ENCODE data around the gene SLC23A1.
"Not testable (repeated sequence)": the region's sequence is repeated elsewhere in the genome, so short reads cannot be mapped to it uniquely, and the experiment has no call there.

SLC23A1 gene

GRCh38 chr5:139383275-139383992 is at the start of gene SLC23A1:
Gene SLC23A1, minus strand, starts transcription at chr5:139383297. Its CDS starts 44 bp downstream, at chr5:139383253.
- DNase-seq = no peak

DNA sequence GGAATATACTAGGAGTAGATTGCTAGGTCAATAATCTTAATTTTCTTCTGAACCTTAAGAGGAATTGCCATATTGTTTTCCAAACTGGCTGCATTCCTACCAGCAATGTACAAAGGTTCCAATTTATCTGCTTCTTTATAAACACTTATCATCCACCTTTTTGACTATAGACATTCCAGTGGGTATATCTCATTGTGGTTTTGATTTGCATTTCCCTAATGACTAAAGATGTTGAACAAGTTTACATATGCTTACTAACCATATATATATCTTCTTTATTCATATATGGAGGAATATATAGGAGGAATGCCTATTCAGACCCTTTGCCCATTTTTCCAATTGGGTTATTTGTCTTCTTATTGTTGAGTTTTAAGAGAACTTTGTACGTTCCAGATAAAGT is 48.6 kb upstream of the SLC23A1 start:
- no peak for DNase-seq

- no peak for DNase-seq
Measured at GRCh38 chr5:139430015-139430414, 46.9 kb upstream of the SLC23A1 start.

GRCh38 chr5:139426203-139426885 is 43.2 kb upstream of the SLC23A1 start:
- DNase-seq = no peak

DNA sequence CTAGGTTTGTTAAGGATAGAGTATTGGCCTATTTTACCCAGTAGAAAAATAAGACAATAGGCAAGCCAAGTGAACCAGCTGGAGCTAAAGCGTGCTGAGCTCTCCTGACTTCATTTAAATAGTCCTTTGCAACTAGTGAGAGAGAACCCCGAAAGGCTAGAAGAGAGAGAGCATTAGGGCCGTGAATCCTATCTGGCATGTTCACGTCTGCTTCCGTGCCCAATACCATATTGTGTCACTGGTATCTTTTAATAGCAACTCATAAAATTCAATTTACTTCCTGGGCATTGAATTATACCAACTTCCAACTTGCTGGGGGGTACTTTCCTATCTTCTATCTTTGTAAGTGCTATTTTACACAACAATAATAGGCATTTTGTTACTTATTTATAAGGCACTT is 42.4 kb upstream of the SLC23A1 start:
- no peak for DNase-seq

DNA sequence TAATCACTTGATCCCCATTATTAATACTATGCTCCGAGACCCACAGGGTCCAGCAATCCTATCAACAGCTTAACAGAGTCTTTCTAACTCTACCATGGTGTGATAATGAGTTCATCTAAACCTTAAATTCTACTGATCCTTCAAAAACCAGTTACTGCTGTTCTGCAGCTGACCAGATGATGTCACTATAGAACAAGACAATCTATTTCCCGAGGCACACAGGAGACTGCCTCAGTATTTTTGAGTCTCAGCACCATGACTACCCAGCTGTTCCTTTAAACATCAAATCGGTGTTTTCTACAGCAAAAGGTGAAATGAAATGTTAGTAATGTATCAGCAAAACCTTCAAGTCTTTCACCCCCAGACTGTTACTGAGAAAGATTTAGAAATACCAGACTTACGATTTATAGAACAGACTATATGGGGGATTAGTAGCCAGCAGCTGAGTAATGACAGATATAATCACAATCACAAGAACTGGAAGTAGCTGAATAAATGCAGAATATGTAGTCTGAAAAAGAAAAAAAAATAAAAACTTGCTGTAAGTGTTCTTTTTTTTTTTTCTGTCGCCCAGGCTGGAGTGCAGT is 39.3 kb upstream of the SLC23A1 start:
- DNase-seq = peak; percentile 48 to 75

GRCh38 chr5:139419226-139420192 is 36.4 kb upstream of the SLC23A1 start:
- no peak for DNase-seq

- no peak for DNase-seq
Measured at GRCh38 chr5:139418793-139419192, 35.7 kb upstream of the SLC23A1 start.

GRCh38 chr5:139417214-139417613 is 34.1 kb upstream of the SLC23A1 start:
- DNase-seq = no peak

GRCh38 chr5:139416651-139417050 is 33.6 kb upstream of the SLC23A1 start:
- no peak for DNase-seq

DNA sequence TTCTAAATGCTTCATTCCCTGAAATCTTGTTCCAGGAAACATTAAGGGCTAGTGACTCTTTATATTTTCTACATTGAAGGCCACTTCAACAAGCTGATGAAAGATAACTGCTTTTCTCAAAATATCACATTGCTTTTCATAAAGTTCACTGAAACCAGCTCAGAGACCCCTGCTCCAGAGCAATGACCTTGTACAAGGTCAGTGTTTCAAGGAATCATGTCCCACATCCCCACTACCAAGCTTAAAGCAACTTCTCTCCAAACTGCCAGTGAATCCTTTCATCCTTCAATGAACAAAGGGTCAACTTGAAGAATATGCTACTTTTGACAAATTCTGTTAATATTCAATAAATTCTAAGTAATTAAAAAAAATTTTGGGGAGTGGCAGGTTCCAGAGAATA is 32.8 kb upstream of the SLC23A1 start:
- DNase-seq = no peak

DNA sequence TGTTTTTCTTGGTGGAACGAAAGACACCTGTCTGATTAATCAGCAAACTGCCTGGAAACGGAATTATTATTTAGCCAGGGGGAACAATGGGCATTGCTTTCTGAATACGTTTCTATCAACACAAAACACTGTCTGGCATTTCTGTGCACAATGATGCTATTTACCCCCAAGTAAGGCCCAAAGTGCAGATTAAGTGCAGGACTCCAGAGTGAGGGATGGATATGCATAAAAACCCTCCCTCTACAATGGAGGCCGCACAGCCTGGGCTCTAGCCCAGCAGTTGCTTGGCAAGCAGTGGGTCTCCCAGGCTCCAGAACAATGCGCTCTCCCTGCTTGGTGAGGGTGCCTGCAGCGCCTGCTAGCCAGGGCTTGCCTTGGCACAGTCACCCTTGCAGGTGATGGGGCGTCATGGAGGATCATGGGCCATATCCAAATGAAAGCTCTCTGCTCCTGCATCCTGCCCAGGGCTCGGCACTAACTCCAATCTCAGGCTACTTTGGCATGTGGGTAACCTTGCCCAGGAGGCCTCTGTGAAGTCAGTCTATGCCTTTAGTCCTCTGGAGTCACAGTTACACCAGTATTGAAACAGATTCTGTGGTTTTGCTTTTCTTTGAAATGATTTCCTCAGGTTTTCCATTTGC is 32.2 kb upstream of the SLC23A1 start:
- peak in 1 of 2 experiments; percentile 18 for DNase-seq

DNA sequence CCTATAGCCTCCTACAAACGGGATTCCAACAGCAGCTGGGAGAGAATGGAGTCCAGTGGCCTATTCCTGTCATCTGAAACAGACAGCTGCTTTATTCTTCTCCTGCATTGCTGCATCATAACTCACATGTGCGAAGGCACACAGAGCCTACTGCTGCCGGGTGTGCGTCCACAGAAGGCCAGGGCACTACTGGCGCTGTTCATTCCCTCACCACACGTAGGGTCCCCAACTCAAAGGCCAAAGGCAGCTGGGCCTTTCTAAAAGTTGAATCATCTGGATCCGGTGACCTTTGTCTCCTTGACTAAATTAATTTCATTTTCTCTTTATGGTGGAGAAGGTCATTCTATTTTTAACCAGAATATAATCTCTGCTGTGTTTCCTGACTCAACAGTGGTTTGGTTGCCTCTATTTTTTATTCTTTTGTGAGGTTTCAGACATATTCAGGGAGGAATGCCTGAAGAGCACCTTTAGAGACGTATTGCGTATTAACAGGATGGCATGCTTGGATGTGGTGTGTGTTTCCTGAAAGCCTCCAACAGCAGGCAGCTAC is 31.6 kb upstream of the SLC23A1 start:
- DNase-seq = peak; percentile 23 to 39

- no peak for DNase-seq
Measured at GRCh38 chr5:139413963-139414362, 30.9 kb upstream of the SLC23A1 start.

GRCh38 chr5:139413153-139413552 is 30.1 kb upstream of the SLC23A1 start:
- DNase-seq = no peak

DNA sequence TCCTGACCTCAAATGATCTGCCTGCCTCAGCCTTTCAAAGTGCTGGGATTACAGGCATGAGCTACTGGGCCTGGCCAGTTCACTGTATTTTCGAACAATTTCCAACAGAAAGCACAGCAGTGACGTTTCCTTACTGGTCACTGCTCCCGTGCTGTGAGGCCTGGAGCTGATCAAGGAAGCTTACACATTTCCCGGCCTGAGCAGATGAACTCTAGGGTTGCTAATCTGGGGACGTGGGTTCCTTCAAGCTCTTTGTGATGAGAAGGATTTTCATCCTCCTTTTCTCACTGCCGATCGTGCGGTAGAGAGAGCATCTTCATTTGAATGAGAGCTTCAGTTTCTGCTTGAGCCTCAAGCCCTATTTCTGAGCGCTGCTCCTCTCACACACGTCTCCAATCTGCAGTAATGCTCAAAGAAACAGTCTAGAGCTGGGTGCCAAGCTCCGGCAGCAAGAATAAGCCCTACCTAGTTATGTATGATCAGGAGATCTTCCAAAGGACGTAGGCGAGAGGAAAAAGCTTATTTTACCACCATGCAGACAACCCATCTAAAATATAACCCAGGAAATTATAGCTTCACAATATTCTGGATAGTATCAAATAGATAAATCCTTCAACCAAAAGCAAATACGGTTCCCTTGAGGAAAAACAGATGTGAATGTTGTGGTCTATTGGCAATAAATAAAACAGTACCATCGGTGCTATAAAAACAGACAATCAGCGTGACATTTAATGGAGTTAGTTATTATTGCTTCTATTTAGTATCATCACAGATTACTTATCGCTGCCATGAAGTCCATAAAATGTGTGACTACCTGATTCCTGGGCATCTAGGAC is 28.1 kb upstream of the SLC23A1 start:
- DNase-seq = no peak

DNA sequence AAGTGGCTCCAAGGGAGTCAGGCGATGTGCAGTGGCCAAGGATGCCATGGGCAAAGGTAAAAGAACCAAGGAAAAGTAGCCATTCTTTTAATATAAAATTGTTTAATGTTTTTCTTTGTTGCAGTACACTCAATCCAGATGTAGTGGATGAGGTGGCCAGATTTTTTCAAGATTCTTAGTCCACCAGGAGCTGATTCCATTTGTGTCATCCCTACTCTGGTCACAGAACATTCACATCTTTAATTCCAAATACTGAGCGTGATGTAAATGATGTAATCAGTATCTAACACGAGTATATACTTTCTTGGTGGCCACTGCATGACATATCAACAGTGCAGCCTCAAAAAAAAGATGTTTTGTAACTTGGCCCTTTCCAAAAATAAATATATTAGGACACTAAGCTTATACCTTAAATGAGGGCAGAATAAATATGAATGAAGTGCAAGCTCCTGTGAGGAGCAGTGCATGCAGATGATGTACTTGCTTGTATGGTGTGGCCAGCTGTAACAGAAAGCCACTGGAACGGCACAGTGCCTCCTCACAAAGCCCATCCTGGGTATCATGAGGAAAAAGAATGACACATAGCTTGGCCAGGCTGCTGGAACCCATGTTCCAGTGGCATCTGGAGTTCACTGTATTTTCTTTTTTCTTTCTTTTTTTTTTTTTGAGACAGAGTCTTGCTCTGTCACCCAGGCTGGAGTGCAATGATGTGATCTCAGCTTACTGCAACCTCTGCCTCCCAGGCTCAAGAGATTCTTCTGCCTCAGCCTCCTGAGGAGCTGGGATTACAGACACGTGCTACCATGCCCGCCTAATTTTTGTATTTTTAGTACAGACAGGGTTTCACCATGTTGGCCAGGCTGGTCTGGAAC is 27.3 kb upstream of the SLC23A1 start:
- DNase-seq = no peak

DNA sequence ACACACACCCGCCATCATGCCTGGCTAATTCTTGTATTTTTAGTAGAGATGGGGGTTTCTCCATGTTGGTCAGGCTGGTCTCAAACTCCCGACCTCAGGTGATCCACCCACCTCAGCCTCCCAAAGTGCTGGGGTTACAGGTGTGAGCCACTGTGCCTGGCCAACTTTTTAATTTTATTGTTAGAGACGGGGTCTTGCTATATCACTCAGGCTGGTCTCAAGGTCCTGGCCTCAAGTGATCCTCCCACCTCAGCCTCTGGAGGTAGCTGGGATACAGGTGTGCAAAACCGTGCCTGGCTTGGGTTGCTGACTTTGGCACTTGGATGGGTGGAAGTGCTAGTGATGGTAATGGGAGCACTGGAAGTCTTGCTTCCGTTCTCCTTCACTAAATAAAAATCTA is 26.0 kb upstream of the SLC23A1 start:
- not testable (repeated sequence) for DNase-seq

- DNase-seq = no peak
Measured at GRCh38 chr5:139408191-139408590, 25.1 kb upstream of the SLC23A1 start.

DNA sequence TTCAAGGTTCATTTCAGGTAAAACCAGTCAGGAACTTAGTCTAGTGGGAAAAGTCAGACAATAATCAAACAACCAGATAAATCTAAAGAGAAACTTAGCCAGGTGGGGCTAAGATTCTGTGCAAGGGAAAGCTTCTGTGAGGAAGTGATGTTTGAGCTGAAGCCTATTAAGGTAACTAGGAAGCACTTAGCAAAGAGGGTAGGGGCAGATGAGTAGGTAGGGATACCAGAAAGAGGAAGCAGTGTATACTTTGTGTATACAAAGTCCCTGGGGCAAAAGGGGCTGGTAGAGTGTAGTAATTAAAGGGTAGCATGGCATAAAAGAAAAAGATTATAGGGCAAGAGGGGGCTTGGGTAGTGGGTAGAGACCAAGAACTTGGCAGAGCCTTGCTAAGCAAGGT is 24.4 kb upstream of the SLC23A1 start:
- DNase-seq = no peak
